Astrocyte (in vitro differentiated cells and primary cell): ENCODE measurements around the gene FFAR4.
A peak's percentile ranks its signal among the peaks of the same experiment; 100 is the strongest.

Experiments
- EZH2 ChIP-seq: IDR thresholded peaks from 2 replicates; pipeline ENCODE4 v1.6.1; 2012; ENCODE audit warnings: mild to moderate bottlenecking, low read length, inconsistent platforms; ENCODE audit not compliant: insufficient read depth
- TF ChIP-seq, protein P1 (sequence below): IDR thresholded peaks from 2 replicates; pipeline ENCODE4 v1.5.1; 2011; ENCODE audit warnings: low read depth, mild to moderate bottlenecking, inconsistent platforms, low read length, moderate library complexity; ENCODE audit not compliant: insufficient read depth

DNA sequence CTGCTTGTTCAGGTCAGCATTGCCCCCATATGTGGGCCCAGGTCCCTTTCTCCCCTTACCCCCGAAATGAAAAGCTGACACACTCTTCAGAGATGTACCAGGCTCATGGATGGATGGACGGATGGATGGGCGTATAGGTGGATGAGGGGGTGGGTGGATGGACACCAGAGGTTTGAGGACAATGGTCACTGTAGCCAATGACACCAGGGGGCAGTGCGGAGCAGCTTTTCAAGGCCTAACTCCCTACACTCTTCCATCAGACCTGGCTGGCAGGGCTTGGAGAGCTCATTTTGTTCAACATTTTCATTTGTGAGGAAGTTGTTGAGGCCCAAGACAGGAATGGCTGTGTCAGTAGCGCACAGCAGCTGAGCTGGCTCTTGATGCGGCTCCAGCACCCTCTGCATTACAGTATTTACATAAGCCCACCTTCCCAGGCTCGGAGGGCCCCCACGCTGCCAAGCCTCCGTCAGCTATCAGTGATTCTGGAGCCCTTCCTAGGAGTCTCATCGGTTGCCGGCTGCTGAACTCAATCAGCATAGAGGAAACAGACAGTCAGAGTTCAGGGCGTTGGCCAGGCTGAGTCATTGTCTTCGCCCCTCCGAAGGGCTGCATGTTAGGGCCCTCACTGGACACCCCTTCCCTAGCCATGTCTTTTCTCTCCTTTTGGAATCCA is 11.6 kb upstream of the FFAR4 start:
- TF ChIP-seq EZH2: no peak
- TF ChIP-seq, protein P1, sequence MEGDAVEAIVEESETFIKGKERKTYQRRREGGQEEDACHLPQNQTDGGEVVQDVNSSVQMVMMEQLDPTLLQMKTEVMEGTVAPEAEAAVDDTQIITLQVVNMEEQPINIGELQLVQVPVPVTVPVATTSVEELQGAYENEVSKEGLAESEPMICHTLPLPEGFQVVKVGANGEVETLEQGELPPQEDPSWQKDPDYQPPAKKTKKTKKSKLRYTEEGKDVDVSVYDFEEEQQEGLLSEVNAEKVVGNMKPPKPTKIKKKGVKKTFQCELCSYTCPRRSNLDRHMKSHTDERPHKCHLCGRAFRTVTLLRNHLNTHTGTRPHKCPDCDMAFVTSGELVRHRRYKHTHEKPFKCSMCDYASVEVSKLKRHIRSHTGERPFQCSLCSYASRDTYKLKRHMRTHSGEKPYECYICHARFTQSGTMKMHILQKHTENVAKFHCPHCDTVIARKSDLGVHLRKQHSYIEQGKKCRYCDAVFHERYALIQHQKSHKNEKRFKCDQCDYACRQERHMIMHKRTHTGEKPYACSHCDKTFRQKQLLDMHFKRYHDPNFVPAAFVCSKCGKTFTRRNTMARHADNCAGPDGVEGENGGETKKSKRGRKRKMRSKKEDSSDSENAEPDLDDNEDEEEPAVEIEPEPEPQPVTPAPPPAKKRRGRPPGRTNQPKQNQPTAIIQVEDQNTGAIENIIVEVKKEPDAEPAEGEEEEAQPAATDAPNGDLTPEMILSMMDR: peak; percentile 61
